RPMI8226 (cell line): ENCODE measurements around the gene CEP41.

Source experiments
- DNase-seq: peaks from one replicate; pipeline ENCODE4 v3.0.0-alpha.2; 2015

CEP41 gene

GRCh38 chr7:130346941-130347340, 93.9 kb downstream of the CEP41 start:
- no peak for DNase-seq

- DNase-seq = no peak
Observed at GRCh38 chr7:130346177-130346905, 94.5 kb downstream of the CEP41 start.

GRCh38 chr7:130345725-130346124, 95.1 kb downstream of the CEP41 start:
- DNase-seq = no peak

- no peak for DNase-seq
Observed at GRCh38 chr7:130345136-130345535, 95.7 kb downstream of the CEP41 start.

DNA sequence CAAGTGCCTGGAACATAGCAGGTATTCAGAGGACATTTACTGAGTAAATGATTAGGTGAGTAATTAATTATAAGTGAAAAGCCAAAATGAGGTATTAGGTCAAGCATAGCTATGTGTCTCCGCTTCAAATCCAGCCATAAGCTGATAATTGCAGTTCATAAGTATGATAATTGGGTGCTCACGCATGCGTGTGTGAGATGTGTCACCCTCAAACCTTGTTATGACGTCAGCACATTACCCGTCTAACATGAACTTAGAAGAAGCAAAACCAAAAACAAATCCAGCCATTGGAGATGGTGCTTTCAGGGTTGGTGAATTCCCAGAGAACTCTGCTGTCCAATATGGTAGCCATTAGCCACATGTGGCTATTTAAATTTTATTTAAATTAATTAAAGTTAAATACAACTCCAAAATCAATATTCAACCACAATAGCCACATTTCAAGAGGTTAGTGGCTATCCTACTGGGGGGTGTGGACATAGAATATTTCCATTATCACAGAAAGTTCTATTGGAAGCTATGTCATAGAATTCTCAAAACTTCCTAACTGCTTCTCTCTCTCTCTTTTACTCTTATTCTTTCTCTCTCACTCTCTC, 96.4 kb downstream of the CEP41 start, which contains the start of gene CPA5:
TSS of gene CPA5 (plus strand) at position 546 of the 596 bp plus-strand sequence. CDS start 1,670 bp downstream, outside the sequence.
- DNase-seq = no peak
